MG63 (cell line): ENCODE results near the gene SNTA1. TPM values are rescaled to one million over a fixed set of nuclear protein-coding genes. Genes with fewer than 3 reads are reported as not detected.

ENCODE experiments used
- DNase-seq: peaks from one replicate; pipeline ENCODE4 v3.0.0-alpha.2; 2020
- H3K27me3 ChIP-seq: fragments of 250-450 bp; sonication (Bioruptor Pico); 2 replicates; pipeline ENCODE4 v1.5.1; 2020; ENCODE audit warnings: mild to moderate bottlenecking, moderate library complexity
- H3K36me3 ChIP-seq: fragments of 250-450 bp; sonication (Bioruptor Pico); 2 replicates; pipeline ENCODE4 v1.5.1; 2020; ENCODE audit warnings: mild to moderate bottlenecking, moderate library complexity
- H3K4me3 ChIP-seq: fragments of 250-450 bp; sonication (Bioruptor Pico); 2 replicates; pipeline ENCODE4 v1.5.1; 2020; ENCODE audit warnings: mild to moderate bottlenecking, moderate library complexity
- H3K9me3 ChIP-seq: fragments of 250-450 bp; sonication (Bioruptor Pico); 2 replicates; pipeline ENCODE4 v1.5.1; 2020; ENCODE audit warnings: mild to moderate bottlenecking, moderate library complexity
- total RNA-seq: library from RNA; depleted of rRNA; stranded (reverse); fragments of >200 nt; shearing (Covaris generic); gene quantifications from 2 replicates; pipeline ENCODE4 v1.2.3, GENCODE V29; 2014; ENCODE audit warnings: low replicate concordance; rRNA removed

The SNTA1 gene
- total RNA-seq, 1 experiment from 2014 or later = 14.0 TPM

DNA sequence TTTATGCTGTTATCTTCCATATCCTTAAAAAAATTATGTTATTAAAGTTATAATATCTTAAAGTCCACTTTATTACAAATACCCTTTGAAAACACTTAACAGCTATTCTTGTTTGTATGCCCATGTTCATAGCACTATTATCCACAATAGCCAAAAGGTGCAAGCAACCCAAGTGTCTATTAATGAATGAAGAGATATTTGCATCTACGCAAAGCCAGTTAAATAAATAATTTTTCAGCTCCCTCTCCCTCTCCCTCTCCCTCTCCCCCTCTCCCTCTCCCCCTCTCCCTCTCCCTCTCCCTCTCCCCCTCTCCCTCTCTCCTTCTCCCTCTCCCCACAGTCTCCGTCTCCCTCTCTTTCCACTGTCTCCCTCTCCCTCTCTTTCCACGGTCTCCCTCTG lies 55.3 kb downstream of the SNTA1 start:
- no peak for DNase-seq
- no peaks in the 10 kb centered on the region for H3K9me3 ChIP-seq
- H3K36me3 ChIP-seq = peaks cover 39% of the 10 kb centered on the region
- no peak overlapping the region for H3K4me3 ChIP-seq
- H3K27me3 ChIP-seq = no peaks in the 10 kb centered on the region

DNA sequence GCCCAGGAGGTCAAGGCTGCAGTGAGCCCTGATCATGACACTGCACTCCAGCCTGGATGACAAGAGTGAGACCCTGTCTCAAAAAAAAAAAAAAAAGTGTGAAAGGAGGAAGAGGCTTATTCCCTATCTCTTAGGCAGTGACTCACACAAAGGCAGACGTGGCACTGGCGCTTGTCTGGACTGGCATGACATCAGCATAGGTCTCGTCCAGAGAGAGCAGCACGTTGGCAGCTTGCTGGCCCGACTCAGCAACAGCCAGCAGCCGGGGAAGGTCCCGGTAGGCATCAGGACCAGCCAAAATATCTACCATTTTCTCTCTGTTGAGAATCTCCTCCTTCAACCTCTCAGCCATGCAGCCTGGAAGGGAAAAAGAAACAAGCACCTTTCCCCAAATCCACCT lies 56.4 kb downstream of the SNTA1 start:
- Histone ChIP-seq H3K36me3 (peaks cover 42% of the 10 kb centered on the region), H3K9me3 (no peaks in the 10 kb centered on the region), H3K27me3 (no peaks in the 10 kb centered on the region), H3K4me3 (no peak overlapping the region)
- peak; percentile 92 for DNase-seq

DNA sequence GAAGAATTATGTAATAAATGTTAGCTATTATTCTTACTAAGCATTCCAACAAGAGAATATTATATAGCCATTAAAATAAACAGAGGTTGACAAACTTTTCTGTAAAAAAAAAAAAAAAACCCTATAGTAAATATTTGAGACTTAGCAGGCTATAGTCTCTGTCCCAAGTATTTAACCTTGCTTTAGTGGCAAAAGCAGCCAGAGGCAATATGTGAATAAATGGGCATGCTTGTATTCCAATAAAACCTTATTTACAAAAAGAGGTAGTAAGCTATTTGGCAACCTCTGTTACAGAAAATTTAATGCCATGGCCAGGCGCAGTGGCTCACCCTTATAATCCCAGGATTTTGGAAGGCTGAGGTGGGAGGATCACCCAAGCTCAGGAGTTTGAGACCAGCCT lies 56.9 kb downstream of the SNTA1 start:
- H3K27me3 ChIP-seq = no peaks in the 10 kb centered on the region
- no peaks in the 10 kb centered on the region for H3K9me3 ChIP-seq
- H3K4me3 ChIP-seq = no peak overlapping the region
- H3K36me3 ChIP-seq = peaks cover 42% of the 10 kb centered on the region
- no peak for DNase-seq

DNA sequence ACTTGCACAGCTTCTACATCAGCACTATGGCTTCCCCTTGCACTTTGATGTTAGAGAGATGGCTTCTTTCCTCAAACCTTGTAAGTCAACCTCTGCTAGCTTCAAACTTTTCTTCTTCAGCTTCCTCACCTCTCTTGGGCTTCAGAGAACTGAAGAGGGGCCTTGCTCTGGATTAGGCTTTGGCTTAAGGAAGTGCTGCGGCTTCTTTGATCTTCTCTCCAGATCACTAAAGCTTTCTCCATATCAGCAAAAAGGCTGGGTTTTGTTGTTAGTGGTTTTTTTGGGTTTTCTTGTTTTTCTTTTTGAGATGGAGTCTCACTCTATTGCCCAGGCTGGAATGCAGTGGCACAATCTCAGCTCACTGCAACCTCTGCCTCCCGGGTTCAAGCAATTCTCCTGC lies 66.2 kb downstream of the SNTA1 start:
- Histone ChIP-seq H3K36me3 (peaks cover 63% of the 10 kb centered on the region), H3K4me3 (no peak overlapping the region), H3K9me3 (no peaks in the 10 kb centered on the region), H3K27me3 (no peaks in the 10 kb centered on the region; the same call in 1 of the 2 replicates)
- no peak for DNase-seq

DNA sequence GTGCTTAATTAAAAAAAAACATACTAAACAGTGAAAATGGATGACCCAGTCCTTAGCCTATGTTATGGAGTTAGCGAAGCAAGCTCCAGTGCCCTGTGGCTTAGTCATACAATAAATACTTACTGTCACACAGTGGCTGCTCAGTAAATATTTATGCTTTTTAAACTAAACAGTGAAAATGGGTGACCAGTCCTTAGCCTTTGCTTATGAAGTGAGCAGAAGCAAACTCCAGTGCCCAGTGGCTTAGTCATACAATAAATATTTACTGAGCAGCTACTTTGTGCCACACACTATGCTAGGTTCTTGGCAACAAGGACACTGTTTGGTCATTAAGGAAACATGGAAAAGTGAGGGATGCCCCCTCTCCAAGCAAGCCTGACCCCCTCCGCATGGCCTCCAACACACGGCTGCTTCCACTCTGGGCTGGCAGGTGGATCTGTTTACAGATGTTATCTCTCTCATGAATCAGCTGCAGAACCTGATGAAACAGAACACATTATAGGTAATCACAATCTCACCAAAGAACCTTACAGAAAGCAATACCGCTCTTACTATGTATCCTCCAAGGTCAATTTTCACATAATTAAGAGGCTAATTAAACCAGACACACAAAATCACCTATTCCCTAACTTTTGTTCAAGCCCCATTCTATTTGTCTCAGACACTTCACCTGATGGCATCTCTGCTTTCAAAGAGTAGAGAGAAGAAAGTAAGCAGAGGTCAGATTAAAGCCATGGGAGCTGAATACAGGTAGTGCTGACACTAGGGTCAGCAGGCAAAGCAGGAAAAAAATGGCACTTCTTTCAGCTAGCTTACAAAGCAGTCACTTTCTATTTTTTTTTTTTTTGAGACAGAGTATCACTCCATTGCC lies 69.6 kb downstream of the SNTA1 start:
- no peak overlapping the region for H3K4me3 ChIP-seq
- peaks cover 57% of the 10 kb centered on the region for H3K36me3 ChIP-seq
- H3K9me3 ChIP-seq = no peaks in the 10 kb centered on the region
- peak; percentile 61 for DNase-seq
- no peaks in the 10 kb centered on the region; the same call in 1 of the 2 replicates for H3K27me3 ChIP-seq

DNA sequence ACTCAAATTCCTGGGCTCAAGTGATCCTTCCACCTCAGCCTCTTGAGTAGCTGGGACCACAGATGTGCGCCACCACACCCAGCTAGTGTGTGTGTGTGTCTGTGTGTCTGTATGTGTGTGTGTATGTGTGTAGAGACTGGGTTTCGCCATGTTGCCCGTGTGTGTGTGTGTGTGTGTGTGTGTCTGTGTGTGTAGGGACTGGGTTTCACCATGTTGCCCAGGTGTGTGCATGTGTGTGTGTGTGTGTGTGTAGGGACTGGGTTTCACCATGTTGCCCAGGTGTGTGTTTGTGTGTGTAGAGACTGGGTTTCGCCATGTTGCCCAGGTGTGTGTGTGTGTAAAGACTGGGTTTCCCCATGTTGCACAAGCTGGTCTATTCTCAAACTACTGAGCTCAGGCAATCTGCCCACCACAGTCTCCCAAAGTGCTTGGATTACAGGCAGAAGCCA lies 70.5 kb downstream of the SNTA1 start:
- Histone ChIP-seq H3K27me3 (no peaks in the 10 kb centered on the region; the same call in 1 of the 2 replicates), H3K9me3 (no peaks in the 10 kb centered on the region), H3K36me3 (peaks cover 54% of the 10 kb centered on the region), H3K4me3 (no peak overlapping the region)
- peak; percentile 7 for DNase-seq

DNA sequence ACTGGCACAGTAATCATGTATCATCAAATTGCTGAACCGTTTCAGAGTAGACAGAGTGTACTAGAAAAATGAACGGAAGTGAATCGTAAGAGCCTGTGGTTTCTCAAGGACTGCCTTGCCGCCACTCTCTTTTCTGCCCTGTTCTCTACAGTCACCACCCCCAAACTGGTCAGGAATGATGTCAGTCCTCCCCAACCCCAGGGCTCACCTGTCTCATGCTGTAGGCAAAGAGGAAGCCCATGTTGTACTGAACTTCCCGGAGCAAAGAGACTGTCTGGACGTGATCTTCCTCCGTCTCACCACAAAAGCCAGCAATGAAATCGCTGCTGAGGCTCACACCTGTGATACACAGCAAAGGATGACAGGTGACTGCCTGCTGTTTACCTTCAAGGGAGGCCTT lies 73.3 kb downstream of the SNTA1 start:
- no peak for DNase-seq
- no peak overlapping the region for H3K4me3 ChIP-seq
- H3K36me3 ChIP-seq = peaks cover 58% of the 10 kb centered on the region

DNA sequence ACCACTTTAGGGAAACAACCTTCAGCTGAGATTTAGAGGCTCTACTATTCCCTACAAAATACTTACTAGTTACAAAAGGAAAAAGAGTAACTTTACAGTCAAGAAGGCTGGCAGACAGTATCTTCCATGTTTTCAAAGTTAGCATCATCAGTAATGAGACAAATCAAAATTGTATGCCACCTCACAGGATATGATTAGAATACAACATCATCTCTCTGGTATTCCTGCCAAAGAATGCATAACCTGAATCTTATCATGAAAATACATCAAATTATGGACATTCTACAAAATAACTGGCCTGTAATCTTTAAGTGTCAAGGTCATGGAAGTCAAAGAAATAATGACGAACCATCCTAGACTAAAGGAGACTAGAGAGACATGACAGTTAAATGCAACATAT lies 80.7 kb downstream of the SNTA1 start:
- Histone ChIP-seq H3K36me3 (peaks cover 60% of the 10 kb centered on the region), H3K4me3 (no peak overlapping the region), H3K27me3 (no peaks in the 10 kb centered on the region), H3K9me3 (no peaks in the 10 kb centered on the region)
- DNase-seq = no peak

More for the DNA sequence above, 73.3 kb downstream of the SNTA1 start:
- Histone ChIP-seq H3K9me3 (no peaks in the 10 kb centered on the region), H3K27me3 (no peaks in the 10 kb centered on the region; the same call in 1 of the 2 replicates)

DNA sequence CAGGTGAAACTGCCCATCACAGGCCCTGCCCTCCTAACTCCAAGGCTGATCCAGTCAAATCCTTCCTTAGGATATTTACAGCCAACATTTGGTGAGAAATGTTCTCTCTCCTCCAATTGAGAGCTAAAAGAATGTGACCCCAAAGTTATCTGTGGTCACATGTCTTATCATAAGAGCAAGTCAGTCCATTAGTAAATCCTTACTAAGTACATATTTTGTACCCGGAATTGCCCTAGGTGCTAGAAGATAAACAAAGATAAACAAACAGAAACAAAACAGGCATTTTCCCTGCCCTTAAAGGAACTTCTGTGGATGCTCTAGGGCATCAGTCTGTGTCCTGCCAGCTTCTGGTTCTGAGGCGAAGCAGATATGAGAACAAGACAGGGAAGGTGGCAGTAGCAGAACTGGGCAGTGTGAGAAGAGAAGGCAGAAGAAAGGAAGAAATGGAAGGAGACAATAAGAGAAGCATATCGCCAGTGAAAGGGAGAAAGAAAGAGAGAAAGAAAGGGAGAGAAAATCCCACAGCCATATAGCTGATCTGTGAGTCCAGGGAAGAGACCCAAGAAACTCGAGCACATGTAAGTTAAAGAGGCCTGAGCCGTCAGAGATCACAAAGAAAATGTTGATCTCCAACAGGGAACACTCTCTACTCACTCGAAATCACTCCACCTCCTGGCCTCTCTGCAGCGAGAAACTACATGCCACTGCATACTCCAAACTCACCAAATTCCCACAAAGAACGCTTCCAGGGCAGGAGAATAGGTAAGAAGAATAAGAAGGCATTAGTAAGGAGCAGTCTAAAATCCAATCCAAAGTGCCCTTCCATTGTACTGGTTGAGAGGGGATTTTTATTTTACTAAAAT lies 83.9 kb downstream of the SNTA1 start:
- H3K36me3 ChIP-seq = peaks cover 37% of the 10 kb centered on the region
- H3K27me3 ChIP-seq = no peaks in the 10 kb centered on the region
- H3K9me3 ChIP-seq = no peaks in the 10 kb centered on the region
- no peak overlapping the region for H3K4me3 ChIP-seq
- DNase-seq = no peak

Other genes with a start within 250 kb of the SNTA1 start
- not detected in 2 replicates for gene BPIFA3, start 226.4 kb downstream of the SNTA1 start, total RNA-seq
- gene BPIFA1, start 207.8 kb downstream of the SNTA1 start, total RNA-seq = not detected in 2 replicates
- gene BPIFB1, start 160.5 kb downstream of the SNTA1 start, total RNA-seq = not detected in 2 replicates
- 25.2 and 52.2 TPM in 2 replicates for gene CDK5RAP1, start 42.2 kb downstream of the SNTA1 start, total RNA-seq
- 7.2 and 7.5 TPM in 2 replicates for gene CBFA2T2, start 46.3 kb upstream of the SNTA1 start, total RNA-seq
- gene C20orf144, start 218.6 kb upstream of the SNTA1 start, total RNA-seq = not detected in 2 replicates
- 2.4 and 3.5 TPM in 2 replicates for gene ACTL10, start 223.2 kb upstream of the SNTA1 start, total RNA-seq
- 4.4 and 17.4 TPM in 2 replicates for gene NECAB3, start 230.7 kb upstream of the SNTA1 start, total RNA-seq
- 52.1 and 57.2 TPM in 2 replicates for gene E2F1, start 242.6 kb upstream of the SNTA1 start, total RNA-seq